ENCODE results near the gene CELF1.
A peak's percentile ranks its signal among the peaks of the same experiment; 100 is the strongest.

The CELF1 gene

DNA sequence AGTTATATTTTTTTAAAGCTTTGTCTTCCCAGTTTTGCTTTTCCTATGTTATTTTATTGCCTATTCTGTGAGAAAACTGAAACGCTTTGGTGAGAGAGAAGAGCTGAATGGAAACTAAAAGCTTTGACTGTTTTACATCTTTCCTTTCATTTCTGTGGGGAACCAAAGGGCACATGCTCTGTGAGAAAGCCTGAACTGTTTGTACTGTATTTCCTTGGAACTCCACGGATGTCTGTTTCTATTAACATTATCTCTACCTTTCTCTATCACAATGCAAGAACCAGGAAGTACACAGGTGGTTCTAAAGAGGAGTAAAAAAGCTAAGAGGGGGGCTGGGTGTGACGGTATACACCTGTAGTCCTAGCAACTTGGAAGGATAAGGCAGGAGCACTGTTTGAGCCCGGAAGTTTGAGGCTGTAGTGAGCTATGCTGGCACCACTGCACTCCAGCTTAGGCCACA lies 43.8 kb downstream of the CELF1 start:
- no peak for DNase-seq (ENCODE audit: low read depth in 2 of 2)

DNA sequence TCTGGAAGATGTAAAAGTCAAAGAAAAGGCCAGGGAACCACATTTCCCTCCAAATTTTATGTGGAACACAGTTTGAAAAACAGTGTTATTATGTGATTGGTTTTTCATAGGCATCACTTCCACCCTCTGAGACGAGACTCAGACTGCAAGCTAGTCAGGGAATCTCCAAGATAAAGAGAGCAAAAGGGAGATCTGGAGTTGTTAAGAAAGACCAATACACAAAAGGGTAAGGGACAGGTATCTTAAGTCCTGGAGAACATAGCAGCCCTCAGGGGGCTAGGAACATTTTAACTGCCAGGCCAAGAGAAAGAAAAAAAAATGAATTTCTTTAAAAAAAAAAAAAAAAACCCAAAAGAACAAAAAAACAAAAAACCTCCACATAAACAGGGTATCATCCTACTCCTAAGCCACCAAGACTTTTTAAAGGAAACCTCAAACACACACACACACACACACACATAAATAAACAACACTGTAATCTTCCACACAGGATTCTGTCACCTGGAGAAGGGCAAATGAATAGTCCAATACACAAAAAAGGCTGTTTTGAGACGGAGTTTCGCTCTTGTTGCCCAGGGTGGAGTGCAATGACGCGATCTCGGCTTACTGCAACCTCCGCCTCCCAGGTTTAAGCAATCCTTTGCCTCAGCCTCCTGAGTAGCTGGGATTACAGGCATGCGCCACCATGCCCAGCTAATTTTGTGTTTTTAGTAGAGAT lies 44.5 kb downstream of the CELF1 start:
- no peak for DNase-seq (ENCODE audit: low read depth in 2 of 2)

DNA sequence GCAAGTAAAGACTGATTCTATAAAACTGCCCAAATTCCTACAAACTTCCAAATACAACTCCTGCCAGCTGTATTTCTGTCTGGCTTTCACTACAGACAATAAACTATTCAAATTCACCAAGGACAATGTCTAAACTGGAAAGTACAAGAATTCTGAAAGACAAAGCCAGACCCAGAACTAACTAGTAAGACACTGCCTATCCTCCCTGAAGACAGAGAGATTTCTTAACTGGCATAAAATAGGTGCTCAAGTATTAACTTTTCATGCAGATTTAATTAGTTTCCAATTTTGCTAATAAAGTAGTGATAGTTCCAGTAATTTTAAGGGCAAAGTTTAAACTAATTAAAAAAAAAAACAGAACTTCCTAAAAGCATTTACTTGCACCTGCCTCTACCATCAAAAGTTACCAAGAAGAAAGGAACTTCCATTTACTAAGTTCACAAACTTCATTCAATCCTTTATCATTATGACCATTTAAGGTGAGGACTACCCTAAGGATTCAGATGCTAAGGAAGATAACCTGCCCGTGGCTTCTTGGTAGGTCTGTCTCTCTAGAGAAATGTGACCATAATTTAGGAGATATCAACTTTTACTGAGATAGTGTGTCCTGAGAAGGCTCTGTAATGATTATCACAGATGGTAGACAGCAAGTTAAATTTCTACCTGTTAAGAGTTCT lies 45.2 kb downstream of the CELF1 start:
- DNase-seq (ENCODE audit: low read depth in 2 of 2), result no peak

DNA sequence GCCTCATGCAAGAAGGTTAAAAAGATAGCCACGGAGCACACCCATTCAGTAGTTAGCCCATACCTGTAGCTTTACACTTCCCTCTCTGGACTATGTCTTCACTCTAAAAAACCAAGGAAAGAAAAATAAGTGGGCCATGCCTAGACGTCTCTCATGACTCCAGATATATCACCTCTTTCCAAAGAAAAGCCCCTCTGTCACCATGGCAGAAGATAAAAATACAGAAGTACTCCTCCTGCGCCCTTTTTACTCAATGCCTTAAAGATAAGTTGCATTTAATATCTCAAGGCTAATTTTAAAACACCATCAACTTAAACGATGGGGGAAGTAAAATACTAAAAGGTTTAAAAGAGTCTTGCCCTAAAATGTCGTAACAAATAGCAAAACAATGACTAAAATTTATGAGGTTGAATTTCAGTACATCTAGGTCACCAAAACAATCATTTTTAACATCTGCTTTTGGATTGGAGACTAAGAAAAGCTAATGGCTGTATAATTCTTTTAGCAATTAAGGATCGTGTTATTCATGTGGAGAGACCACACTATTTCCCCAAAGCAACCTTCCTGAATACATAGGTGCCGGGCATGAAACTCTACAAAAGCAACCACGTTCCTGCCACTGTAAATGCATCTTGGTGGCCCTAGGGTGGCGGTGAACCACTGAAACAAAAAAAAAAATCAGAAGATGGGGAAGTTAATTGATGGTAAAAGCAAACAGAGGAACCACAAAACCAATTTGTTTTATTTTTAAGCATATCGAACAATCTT lies 46.0 kb downstream of the CELF1 start:
- no peak for DNase-seq (ENCODE audit: low read depth in 2 of 2)

DNA sequence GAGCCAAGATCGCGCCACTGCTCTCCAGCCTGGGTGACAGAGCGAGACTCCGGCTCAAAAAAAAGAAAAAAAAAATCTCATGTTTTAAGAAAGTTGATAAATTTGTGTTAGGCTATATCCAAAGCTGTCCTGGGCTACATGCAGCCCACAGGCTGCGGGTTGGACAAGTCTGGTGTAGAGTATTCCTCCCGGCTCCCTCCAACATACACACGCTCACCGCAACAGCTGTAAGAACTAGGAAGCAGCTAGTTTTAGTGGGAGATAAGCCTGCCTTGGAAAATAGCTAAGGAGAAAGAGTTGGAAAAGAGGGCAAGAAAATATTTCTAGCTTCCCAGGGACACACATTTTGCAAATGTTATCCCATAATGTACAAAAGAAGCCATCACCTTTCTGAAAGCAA lies 46.6 kb downstream of the CELF1 start:
- DNase-seq (ENCODE audit: low read depth in 2 of 2), result no peak

DNA sequence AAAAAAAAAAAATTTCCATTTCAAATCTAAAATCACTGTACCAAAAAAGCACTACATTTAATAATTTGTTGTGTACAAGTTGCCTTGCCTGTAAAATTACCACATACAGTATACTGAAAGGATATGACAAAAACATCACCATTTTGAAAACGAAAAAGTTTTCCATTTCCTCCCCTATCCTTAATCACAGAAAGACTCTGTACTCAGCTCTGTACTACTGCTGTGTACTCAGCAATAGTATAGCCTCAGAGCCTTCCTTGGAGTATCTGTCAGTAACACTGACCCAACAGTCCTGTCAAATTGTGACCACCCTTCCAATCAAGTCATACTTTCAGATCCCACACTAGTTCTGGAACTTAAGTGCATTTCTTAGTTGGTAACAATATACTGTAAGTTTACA lies 48.0 kb downstream of the CELF1 start:
- no peak for DNase-seq (ENCODE audit: low read depth in 2 of 2)

DNA sequence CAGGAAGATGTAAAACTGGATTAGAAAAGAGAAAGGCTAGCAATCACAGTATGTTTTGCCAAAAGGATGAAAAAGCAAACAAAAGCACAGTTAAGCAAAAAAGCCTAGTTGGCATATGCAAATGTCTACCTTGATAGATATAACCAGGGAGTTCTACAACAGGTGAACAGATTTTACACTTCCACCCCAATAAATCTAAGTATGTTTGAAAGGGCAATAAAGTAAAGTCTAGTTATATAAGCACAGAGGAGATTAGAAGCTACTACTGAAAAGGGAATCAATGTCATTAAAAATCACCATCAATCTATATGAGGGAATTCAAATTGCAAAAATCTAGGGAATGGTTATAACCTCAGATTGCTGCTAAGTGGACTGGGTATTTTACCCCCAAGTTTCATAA lies 49.7 kb downstream of the CELF1 start:
- no peak for DNase-seq (ENCODE audit: low read depth in 2 of 2)

DNA sequence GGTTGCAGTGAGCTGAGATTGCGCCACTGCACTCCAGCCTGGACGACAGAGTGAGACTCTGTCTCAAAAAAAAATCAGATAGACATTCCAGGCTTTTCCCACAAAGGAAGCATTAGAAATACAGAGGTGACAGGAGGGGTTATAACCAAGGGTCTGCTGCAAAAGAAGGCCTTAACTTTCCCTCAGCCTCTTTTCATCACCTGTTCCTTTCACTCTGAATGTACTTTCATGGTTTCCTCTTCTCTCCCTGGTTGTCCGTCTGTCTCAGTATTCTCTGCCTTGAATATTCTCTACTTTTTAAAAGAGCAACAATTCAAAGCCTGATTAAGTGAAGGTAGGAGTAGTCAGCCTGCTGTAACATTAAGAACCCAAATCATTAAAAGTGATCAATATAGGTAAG lies 50.2 kb downstream of the CELF1 start:
- DNase-seq (ENCODE audit: low read depth in 2 of 2), result no peak

DNA sequence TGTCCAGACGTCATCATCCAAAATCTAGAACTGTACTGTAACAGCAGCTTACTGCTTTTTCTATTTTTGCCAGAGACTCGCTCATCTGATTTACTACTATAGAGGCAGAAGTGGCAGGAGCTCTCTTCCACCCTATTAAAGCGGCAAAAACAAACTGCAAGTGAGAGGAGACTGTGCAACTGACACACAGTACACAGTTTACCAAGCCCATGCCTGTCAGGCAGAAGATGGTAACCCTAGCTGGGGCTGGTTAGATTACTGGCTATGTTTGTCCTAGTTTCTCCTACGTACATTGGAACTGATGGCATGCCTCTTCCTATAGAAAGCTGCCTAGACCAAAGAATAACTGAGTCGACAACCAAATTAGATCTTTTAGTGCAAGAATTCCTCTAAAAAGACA lies 51.8 kb downstream of the CELF1 start:
- DNase-seq (ENCODE audit: low read depth in 2 of 2), result no peak

DNA sequence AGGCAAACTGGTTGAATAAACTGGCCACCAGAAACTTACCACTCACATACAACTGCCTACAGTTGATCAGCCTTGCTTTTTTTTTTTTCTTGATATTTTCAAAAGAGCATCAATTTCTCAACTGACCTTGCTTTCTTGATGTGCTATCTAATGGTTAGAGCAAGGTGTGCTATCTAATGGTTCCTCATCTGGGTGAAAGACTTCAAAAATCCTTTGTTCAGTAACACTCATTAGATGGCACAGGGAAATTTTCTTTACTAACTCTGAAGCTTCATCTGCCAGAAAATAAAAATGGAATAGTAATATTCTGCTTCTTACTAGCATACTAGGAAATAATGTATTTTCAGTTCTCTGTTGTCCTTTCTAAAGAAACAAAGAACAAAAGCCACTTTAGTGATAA lies 52.8 kb downstream of the CELF1 start:
- DNase-seq (ENCODE audit: low read depth in 2 of 2), result no peak

DNA sequence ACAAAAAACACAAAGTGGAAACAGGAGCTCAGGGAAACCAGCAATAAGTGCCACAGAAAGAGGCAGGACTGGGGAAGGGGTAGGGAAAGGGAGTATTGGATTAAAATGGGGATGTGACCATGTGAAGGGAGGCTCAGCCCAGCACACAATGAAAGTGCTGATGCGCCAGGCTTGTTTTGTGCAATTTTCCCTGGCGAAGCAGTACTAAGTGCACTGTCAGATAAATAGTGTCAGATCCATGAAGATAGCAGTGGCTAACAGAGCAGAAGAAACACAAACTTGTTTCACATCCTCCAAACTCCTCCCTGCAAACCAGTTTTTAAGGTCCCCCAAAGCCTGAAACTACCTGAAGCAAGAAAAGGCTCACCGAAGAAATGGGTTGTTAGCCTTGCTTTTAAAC lies 53.3 kb downstream of the CELF1 start:
- DNase-seq (ENCODE audit: low read depth in 2 of 2), result no peak

DNA sequence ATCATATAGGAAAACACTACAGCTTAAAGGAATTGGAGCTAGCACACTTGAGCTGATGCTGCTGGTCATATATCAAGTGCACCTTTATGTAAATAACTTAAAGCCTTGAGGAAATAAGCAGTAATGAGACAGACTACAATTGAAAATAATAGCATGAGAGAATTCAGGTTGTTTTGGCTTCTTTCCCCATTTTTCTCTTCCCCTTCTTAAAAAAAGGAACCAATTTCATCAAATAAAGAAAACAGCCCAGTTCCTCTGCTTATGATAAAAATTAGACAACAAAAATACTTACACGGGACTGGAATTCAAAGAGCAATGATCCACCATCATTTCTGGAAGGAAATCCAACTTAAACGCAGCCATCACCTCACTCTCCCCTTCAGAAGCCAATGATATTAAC lies 53.8 kb downstream of the CELF1 start:
- no peak for DNase-seq (ENCODE audit: low read depth in 2 of 2)

DNA sequence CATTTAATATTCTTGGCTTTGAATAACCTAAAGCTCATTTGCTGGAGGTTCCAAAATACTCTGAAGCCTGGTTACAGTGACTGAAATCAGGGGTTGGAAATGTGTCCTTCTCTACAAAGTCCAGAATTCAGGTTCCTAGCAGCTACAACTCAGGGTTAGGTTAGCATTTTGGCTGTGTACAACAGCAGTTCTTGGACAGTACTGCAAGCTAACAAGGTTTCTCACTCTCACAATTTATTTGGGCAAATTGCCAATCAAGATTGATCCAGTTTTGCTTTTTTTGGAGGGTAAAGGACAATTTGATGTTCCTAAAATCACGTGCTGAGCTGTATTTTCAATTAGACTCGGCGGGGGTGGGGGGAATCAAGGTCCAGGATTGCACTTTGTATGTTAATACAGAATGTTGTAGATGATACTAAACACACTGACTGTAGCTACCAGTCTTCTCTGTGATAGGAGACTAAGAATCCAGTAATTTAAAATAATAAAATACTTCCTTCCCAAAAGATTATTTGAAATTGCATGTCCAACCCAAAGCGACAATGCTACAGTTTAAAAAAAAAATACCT lies 54.3 kb downstream of the CELF1 start:
- DNase-seq (ENCODE audit: low read depth in 2 of 2), result no peak

DNA sequence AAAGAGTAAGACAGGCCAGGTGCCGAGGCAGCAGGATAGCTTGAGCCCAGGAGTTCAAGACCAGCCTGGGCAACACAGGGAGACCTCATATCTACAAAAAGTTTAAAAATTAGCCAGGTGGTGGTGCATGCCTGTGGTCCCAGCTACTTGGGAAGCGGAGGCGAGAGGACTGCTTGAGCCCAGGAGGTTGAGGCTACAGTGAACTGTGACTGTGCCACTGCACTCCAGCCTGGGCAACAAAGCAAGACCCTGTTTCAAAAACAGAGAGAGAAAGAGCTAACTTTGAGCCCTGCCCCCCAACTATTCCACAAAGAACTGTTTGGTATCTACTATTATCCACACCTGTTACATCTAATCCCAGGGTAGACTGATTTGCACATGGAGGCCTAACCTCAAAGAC lies 54.8 kb downstream of the CELF1 start:
- DNase-seq (ENCODE audit: low read depth in 2 of 2), result no peak

DNA sequence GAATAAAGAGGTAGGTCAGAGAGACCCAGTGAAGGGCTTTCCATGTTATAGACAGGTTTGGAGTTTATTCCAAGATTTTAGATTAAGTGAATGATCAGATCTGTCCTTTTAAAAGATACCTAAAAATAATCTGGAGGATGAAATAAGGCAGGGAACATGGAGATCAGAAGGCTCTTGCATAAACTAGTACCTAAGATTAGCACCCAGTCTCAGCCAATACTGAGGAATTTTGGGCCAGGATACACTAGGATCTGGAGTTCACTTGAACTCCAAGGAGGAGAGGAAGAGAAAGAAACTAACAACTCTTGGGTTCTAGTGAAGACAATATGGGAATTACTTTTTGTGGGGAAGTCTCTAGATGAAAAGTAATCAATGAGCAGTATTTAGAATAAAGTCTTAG lies 56.1 kb downstream of the CELF1 start:
- DNase-seq (ENCODE audit: low read depth in 2 of 2), result no peak

DNA sequence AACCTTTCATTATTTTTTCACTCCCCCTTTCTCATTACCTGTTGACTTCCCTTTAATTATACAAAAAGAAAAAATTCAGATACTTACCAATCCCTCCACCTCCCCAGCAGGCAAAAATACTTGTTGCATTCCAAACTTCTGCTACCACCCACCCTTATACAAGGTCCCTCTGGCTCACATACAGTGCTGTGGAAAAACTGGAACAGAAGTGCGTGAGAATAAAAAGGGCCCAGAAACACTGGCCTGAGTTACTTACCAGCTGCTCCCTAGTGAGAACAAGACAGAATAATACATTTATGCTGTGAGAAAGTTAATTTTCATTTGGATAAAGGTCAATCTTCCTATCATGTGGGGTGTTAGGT lies 57.1 kb downstream of the CELF1 start:
- DNase-seq (ENCODE audit: low read depth in 2 of 2), result peak in 1 of 2 experiments; percentile 8

DNA sequence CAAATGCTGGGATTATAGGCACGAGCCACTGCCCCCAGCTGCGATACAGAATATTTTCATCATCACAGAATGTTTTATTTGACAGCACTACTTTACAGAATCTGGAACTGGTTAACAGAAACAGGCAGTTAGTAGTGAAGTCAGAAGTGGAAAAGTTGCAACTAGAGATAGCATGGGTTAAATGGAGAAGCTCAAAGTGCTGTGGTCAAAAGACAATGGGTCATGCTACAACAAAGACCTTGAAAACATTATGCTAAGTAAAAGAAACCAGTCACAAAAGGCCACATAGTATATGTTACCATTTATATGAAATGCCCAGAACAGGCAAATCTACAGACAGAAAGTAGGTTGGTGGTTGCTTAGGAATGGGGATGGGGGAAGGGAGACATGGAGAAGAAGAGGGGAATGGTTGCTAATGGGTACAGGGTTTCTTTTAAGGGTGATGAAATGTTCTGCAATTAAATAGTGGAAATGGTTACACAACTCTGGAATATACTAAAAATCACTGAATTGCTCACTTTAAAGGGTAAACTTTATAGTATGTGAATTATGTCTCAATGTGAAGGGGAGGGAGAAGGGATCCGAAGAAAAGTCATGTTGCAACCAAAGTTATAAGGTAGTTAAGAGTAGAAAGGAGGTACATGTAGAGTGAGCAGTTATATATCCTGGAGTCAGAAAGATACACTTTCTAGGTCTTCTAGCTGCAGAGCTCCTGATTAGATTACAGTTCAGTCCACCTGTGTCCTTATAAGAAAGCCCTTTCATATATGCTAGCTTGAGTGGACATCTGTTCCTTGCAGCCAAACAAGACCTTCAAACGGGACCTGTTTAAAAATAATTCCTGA lies 57.7 kb downstream of the CELF1 start:
- peak; percentile 84 to 86 for DNase-seq (ENCODE audit: low read depth in 2 of 2)

DNA sequence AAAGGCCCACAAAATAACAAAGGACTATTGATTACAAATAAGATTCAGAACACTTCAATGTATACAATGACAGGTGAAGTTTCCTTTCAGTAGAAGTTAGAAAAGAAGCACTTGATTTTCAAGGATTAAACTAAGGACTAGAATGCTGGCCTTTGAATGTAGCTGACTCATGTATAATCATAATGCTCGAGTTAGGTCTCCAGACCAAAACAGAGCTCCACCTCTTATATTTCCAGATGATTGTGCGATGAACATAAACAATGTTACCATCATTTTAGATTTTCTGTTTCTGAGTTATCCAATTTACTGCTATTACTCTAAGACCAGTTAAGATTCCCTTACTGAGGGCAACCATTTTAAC lies 63.6 kb downstream of the CELF1 start:
- no peak for DNase-seq (ENCODE audit: low read depth in 2 of 2)

DNA sequence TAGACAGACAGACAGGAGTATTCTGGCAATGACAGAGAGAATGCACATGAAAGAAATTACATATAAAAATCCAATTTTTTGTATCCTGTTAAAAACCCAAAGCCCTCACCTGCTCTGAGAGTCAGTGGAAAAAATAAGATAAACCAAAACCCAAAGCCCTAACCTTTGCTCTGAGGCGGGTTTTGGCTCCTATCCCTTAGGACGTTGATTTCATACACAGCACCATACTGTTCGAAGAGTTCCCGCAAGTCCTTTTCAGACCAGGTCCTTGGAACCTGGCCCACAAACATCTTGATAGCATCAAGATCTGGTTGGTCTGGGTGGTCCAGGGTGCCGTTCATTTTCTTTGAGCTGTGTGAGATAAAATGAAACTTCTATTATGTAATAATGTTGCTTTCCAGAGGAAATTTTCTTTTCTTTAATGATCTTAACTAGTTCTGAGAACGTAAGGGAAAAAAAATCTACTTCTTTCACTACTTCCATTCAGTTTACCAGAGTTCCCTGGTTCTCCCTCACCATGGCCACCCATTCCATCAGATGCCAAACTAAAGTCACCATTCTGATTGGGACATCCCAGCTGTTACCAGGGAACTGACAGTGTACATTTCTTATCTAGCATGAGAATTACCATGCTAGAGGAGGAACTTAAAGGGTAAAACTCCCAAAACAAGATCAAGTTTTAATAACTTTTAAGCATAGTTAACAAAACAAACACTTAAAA lies 64.1 kb downstream of the CELF1 start:
- DNase-seq (ENCODE audit: low read depth in 2 of 2), result no peak

DNA sequence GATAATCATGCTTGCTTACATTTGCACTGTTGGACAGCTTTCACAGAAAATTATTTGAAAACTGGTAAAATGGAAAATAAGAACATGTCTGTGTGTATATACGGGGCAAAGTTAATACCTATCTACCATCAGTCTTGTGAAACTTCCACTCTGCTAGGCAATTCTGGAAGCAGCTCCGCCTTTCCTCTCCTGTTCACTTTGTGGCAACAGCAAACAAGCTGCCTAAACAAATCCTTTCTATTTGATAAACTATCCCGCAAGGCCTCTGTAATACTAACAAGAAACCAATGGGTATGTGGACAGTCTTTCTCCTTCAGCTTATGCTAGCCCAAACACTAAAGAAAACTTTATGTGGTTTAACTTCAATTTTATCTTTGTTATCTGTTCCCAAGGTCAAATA lies 64.8 kb downstream of the CELF1 start:
- no peak for DNase-seq (ENCODE audit: low read depth in 2 of 2)

DNA sequence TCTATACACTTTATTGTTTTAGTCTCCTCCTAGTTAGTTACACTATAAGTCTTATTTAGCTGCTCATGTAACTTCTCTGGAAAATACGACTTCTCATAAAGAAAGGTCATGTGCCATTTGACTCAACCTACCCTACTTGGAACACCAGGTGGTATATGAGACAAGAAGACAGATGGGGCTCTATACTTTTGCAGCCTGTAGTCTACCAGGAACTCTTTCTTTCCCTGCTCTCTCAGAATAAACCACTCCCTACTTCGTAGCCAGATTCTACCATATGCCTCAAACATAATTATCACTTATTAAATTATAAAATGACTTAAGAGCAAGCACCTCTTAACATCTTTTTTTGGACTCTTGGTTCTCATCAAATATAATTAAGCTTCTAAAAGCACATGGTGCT lies 65.5 kb downstream of the CELF1 start:
- DNase-seq (ENCODE audit: low read depth in 2 of 2), result no peak

Measured in fibroblast of skin of left biceps (primary cell).